GM18498 (cell line): ENCODE measurements around the gene GALNT4.

Source experiments
- ATAC-seq: cut with Tn5 transposase; IDR thresholded peaks from one replicate; pipeline ENCODE4 v1.9.1; 2021; ENCODE audit warnings: mild to moderate bottlenecking, moderate library complexity; ENCODE audit not compliant: unreplicated experiment

Gene GALNT4

DNA sequence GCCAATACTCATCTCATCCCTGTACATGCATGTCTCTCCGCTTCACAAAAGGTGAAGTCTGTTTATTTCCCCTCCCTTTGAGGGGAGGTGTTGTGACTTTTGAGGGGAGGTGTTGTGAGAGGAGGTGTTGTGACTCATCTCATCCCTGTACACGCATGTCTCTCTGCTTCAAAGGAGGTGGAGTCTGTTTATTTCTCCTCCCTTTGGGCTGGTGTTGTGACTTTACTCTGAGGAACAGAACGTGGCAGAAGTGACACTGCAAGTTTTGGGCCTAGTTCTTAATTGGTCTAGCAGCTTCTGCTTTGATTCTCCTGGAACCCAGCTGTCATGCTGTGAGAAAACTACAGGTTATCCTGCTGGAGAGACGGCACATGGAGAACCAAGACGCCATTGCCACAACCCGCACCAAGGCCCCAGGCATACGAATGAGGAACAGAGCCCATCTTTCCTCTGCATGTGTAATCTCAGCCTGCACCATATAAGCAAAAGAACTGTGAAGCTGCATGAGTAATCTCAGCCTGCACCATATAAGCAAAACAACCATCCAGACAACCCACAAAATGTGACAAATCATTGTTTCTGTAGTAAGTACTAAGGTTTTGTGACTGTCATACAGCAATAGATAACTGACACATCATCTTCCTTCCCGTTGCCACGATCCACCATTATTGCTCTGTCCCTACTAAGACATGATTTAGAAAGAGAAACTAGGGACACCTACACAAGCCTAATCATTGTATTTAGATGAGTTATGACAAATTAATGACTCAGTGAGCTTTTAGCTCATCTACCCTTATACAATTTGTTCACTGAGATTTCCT is 30.0 kb downstream of the GALNT4 start:
- ATAC-seq: peak; percentile 71

DNA sequence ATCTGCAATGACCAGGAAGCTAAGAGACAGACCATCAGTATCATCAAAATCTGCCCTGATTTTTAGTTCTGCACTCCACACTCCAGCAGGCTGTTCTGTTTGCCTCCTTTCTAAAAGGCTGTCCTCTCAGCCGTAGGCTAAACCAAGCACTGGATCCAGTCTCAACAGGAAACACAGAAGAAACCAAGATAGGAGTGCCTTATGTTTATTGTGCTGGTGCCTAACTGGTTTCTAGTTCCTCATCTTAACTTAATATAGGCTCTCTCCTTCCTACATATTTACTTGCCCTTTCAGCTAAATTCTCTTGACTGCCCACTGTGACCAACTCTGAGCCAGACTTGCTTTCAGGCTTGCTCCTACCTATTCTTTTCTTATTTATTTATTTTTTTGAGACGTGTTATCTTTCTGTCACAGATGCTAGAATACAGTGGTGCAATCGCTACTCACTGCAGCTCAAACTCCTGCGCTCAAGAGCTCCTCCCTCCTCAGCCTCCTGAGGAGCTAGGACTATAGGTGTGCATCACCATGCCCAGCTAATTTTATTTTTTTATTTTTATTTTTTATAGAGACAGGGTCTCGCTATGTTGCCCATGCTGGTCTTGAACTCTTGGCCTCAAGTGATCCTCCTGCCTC is 30.8 kb downstream of the GALNT4 start:
- ATAC-seq: no peak

DNA sequence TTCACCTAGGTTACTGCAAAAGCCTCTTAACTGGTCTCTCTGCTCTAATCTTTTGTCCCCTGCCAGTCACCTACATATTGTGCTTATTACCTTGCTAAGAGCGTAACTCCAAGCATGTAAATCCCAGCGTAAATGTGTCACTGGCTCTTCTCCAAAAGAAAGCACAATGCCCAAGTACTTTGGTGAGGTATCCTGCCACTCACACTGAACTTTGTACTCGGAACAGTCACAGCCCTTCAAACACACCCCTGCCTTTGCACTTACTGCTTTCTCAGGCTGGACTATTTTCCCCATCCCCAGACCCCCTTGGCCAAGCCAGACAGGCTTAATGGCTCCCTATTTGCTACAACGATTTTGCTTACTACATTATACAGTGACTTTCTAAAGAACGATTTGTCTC is 31.7 kb downstream of the GALNT4 start:
- no peak for ATAC-seq

DNA sequence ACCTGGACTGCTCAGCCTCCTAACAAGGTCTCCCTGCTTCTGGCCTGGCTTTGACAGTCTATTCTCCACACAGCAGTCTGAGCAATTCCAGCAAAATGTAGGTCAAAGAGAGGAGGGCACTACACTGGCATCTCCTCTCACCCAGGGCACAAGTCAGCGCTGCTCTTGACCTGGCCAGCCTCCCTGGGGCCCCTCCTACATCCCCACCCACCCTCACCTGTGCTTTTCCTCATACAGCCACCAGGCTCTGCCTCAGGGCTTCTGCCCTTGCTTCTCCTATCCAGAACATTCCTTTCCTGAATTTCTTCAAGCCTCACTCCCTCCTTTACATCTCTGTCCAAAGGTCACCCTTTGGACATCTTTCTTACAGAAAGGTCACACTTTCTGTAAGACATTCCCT is 33.7 kb downstream of the GALNT4 start:
- no peak for ATAC-seq

DNA sequence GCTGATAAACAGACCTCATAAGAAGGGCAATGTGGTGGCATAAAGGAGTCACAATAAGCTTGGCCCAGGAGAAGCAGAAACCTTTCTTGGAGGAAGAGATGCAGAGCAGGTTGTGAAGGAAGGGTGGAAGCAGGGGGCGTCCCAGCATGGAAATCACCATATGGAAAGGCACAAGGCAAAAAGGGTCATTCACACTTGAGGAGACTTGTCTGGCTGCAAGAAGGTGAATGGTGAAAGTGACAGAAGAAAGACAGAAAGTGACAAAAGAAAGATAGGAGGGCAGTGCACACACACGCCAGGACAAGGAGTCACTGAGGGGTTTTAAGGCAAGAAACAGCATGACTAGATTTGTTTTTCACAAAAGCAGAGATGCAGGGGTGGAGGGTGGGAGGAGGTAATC is 38.3 kb downstream of the GALNT4 start:
- no peak for ATAC-seq

DNA sequence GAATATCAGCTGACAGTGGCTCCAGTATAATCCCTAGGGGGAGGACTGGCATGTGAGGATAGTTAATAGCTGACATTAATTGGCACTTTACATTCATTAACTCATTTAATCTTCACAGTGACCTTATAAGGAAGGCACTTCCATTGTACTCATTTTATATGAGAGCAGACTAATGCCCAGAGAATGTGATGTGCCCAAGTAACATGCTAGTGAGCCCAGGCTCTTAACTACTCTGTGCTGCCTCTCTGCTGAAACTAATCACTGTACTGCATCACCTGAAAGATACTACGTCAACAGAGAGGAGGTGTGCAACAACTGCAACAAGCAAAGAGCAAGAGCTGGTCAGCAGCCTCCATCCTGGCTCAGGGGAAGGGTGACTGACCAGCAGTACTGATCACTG is 40.1 kb downstream of the GALNT4 start:
- no peak for ATAC-seq

DNA sequence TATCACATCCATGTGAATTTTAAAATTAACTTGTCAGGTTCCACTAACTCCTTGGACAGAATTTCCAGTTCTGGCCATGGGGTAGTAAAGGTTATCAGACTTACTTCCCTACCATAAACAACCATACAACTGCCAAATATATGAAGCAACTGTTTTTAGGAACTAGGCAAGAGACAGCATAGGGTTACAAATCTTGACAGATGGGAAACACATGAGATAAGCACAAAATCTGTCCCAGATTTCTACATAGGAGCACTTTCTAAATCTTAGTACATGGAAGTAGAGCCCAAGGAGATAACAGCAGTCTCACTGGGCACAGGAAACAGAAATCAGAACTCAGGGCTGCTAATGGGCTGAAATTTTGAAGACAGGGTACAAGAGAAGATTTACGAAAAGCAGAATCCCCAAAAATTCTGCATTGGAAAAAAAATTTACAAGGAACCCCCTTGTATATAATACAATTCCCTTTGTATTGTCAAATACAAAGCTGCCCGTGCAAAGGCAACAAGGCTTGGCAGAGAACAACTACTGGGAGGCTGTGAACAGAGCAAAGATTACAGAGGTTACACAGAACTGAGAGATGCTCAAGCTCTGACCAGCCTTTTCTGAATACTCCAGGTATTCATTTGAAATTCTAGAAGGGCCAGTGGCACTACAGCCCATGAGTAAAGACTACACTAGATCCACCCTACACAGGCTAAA is 43.2 kb downstream of the GALNT4 start:
- ATAC-seq: no peak

DNA sequence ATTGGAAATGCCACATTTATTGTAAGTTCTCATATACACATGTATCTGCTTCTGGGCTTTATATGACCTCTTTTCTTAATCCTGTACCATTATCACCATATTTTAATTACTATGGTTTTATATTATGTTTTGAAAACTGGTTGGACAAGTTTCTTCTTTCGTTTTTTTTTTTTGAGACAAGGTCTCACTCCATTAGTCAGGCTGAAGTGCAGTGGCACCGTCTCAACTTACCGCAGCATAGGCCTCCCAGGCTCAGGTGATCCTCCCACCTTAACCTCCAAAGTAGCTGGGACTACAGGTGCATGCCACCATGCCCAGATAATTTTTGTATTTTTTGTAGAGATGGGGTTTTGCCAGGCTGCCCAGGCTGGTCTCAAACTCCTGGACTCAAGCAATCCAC is 44.6 kb downstream of the GALNT4 start:
- no peak for ATAC-seq

DNA sequence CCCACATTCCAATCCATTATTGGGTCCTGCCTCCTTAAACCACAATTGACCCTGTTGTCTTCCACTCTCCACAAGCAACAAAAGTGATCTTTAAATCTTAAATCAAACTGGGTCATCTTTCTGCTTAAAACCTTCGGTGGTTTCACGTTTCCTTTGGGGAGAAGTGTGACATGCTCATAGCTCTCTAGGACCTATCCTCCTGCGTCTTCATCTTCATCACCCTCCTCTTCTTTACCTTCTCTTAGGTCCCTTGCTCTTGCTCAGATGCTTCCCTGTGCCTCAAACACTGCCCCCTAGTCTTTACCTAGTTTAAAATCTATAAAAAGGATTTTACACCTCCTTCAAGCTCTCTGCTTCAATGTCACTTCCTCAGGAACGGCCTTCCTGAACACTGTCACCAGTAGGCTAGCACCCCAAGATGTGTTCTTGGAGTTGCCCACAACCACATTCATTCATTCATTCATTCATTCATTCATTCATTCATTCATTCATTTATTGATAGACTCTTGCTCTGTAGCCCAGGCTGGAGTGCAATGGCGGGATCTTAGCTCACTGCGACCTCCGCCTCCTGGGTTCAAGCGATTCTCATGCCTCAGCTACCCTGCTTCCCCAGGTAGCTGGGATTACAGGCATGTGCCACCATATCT is 46.8 kb downstream of the GALNT4 start:
- ATAC-seq: no peak

DNA sequence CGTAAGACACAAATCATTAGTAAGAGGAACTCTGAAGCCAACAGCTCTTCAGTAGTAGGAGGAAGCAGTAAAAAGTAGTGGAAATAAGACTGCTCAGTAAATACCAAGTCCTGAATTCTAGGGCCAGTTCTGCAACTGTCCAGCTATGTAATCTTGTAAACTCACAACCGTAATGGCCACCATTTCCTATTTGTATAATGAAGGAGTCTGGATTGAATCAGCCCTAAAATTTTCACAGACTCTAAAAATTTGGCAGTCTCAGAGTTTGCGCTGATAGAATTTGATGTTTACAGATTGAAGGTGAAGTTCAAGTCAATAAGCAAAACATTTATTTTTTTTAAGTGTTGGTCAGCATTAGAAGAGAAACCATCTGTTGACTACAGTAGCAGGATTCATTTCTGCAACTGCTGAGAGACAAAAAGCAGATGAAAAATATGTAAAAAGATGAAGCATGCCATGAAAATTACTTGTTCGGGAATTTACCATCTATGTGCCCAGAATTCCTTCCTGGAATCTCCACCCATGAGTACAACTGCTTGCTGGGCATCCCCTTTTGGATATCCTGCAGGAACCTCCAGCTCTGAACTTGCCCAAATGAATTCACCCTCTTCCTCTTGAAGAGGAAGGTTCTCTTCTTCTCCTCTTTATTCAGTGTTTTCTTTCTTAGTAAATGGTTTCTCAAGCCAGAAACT is 47.5 kb downstream of the GALNT4 start:
- no peak for ATAC-seq

DNA sequence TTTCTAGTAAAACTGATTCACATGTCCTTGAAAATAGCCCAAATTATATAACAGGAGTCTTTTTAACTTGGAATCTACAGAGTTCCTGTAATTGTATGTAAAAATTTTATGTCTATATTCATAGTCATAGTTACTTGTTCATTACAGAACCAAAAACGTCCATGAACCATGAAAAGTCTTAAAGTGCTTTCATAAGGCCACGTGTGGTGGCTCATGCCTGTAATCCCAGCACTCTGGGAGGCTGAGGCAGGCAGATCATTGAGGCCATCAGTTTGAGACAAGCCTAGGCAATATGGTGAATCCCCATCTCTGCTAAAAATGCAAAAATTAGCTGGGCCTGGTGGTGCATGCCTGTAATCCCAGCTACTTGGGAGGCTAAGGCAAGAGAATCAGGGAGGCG is 48.4 kb downstream of the GALNT4 start:
- no peak for ATAC-seq

DNA sequence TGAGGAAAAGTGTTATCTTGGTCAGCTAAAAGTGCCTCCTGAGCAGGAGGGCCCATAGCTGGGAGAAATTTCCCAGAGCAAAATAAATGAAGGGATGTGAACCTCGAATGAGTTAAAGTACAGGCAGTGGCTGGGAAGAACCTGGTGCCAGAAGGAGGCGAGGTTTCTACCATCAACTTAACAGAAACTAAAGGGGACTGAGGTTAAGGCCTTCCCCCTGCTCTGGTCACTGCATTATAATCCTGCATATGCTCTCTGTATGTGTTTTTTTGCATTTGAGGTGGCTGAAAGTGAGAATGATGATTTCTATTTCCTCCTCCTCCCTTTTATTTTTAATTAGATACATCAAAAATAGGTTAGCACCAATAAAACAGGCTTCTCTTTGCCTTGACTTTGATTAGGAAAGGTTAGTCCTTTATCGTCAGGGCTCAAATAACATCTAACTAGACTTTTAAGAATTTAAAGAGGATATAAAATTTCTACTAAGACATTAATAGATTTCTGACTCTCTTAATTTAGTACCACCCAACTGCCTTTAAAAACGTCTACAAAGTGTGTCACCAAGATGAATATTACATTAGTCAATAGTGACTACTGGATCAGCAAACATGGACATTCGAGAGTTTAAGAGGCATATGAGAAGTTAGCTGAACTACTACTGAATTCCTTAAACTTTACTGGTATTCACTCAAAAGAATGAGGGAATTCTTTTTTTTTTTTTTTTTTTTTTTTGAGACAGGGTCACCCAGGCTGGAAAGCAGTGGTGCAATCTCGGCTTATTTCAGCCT is 49.2 kb downstream of the GALNT4 start:
- peak; percentile 58 for ATAC-seq

DNA sequence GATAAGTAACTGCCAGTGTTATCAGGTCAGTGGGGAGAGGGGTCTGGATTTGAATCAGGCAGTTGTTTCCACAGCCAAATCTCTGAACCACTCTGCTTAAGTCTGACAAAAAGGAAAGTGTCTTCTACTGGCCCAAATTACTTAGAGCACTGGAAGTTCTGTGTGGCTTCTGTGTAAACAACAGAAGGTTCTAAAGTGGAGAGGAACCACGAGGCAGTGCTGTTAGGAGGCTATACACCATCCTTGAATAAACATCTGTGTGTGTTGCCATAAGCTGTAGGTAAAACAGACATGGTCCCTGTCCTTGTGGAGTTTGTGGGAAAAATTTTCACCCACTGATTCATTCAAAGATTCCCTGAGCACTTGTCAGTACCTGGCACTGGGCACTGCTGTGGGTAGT is 50.0 kb downstream of the GALNT4 start:
- ATAC-seq: peak; percentile 25
